ENCODE measurements around the gene CCDC47.

Gene CCDC47

GRCh38 chr17:63786117-63786516, 12.7 kb upstream of the CCDC47 start:
- in situ Hi-C loops (cut with HindIII; ENCODE audit: low sequenced_read_pairs), result no loop called here

DNA sequence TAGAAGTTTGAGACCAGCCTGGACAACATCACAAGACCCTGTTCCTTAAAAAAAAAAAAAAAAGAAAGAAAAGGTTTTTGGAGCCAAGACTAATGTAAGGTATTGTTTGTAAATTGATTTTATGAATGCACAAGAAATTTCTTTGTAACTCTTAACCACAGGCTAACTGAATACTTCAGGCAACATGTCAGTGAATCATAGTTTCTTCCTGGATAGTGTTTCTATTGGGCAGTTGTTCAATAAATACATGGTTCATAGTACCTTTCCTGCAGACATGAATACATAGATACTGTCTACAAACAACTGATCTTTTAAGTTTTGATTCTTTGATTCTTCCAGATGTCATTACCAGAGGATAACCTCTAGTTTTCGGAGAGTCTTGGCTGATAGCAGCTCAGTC, 12.2 kb upstream of the CCDC47 start:
- in situ Hi-C loops (cut with HindIII; ENCODE audit: low sequenced_read_pairs), result no loop called here

DNA sequence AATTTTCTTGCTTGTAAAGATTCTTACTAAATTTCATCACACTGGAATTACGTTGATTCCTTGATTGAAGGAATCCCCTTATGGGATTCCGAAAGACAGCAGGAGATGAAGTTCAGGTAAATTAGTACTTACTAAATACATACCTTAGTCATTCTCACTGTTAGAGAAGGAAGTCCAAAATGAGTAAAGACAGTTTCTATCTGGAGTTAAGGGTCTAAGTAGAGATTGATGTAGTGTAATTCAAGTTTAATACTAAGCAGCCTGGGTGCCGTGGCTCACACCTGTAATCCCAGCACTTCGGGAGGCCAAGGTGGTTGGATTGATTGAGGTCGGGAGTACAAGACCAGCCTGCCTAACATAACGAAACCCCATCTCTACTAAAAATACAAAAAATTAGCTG, 10.1 kb upstream of the CCDC47 start:
- in situ Hi-C loops (cut with HindIII; ENCODE audit: low sequenced_read_pairs), result loop anchor here (5.0 kb wide), 2 partner anchors 34 to 36 kb away; no protein-coding TSS in a partner anchor

DNA sequence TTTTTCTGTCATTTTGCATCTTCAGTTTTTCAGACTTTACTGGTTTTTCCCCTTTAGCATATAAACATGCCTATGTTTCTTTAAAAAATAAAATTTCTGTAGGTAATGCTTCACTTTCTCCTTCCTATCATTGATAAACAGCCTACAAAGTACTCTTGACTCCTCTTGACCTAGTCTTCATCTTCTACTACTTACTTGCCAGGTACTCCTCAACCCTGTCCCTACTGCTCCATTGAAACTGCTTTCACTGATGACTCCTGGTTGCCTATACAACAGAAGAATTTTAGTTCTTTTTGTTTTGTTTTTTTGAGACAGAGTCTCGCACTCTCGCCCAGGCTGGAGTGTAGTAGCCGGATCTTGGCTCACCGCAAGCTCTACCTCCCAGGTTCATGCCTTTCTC, 7.5 kb upstream of the CCDC47 start:
- in situ Hi-C loops (cut with HindIII; ENCODE audit: low sequenced_read_pairs), result loop anchor here (5.0 kb wide), 2 partner anchors 34 to 36 kb away; no protein-coding TSS in a partner anchor

- in situ Hi-C loops (cut with HindIII; ENCODE audit: low sequenced_read_pairs), result loop anchor here (5.0 kb wide), 2 partner anchors 33 to 37 kb away; no protein-coding TSS in a partner anchor
Measured at GRCh38 chr17:63780507-63780906, 7.1 kb upstream of the CCDC47 start.

DNA sequence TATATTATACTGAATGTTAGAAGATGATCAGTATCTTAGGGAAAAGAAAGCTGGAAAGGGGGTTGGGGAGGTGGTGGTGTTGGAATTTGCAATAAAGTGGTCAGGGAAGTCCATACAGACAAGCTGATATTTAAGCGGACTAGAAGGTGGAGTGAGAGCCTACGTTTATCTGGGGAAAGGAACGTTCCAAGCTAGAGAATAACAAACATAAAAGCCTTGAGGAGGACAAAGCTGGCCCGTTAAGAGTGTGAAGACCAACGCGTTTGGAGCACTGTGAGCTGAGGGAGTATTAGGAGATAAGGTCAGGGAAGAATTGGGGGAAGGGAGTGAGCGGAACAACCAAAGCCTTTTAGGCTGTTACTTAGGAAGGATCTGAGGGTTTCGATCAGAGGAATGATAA, 2.0 kb upstream of the CCDC47 start:
- in situ Hi-C loops (cut with HindIII; ENCODE audit: low sequenced_read_pairs), result no loop called here

GRCh38 chr17:63774969-63775265, 1.5 kb upstream of the CCDC47 start:
- in situ Hi-C loops (cut with HindIII; ENCODE audit: low sequenced_read_pairs), result no loop called here

DNA sequence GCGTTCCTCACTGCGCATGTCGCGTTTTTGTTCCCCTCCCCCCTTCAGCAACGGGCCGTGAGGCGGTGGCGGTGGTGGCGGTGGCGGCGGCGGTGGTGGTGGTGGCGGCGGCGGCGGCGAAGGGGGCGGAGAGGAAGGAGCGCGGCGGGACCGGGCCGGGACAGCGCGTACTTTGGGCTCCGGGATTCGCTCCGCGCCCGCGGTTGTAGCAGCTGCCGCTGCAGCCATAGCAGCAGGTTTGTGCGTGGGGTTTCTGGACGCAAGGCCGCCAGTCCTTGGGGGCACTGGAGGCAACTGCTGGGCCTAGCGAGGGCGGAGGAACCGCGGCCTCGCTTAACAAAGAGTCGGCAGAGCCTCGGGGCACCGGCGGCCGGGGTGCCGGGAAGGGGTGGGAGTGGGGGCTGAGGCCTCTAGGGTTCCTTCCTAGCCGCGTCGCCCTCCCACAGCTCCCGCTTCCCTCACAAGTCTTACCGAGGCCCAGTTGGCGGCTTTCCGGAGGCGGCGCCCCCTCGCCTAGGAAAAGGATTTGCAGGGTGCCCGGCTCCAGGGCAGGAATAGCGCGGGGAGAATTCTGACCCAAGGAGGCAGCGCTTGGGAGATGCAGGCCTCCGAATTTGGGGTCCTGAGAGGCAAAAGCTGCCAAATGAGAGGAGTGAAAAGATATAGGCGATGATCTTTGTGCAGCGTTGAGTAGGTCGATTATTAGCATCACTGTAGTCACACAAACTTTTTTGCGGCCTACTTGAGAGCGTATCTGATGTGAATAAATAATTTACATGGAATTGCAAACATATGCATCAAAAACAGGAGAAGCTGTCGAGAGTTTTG, 958 bp upstream of the CCDC47 start, which contains the start of gene DDX42:
TSS of gene DDX42 (plus strand) at position 30 of the 828 bp plus-strand sequence. CDS start 12,880 bp downstream, outside the sequence.
- in situ Hi-C loops (cut with HindIII; ENCODE audit: low sequenced_read_pairs), result no loop called here

- in situ Hi-C loops (cut with HindIII; ENCODE audit: low sequenced_read_pairs), result no loop called here
Measured at GRCh38 chr17:63772801-63773271, 561 bp downstream of the CCDC47 start.

DNA sequence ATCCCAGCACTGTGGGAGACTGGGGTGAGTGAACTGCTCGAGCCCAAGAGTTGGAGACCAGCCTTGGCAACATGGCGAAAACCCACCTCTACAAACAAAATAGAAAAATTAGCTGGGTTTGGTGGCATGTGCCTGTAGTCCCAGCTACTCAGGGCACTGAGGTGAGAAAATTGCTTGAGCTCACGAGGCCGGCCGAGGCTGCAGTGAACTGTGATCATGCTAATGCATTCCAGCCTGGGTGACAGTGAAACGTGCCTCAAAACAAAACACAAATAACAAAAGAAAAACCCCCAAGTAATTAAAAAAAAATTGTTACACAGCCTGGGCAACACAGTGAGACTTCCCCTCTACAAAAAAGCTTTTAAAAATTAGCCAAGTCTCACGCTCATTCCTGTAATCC, 5.0 kb downstream of the CCDC47 start:
- in situ Hi-C loops (cut with HindIII; ENCODE audit: low sequenced_read_pairs), result loop anchor here (5.0 kb wide), 2 partner anchors 34 to 91 kb away; no protein-coding TSS in a partner anchor

DNA sequence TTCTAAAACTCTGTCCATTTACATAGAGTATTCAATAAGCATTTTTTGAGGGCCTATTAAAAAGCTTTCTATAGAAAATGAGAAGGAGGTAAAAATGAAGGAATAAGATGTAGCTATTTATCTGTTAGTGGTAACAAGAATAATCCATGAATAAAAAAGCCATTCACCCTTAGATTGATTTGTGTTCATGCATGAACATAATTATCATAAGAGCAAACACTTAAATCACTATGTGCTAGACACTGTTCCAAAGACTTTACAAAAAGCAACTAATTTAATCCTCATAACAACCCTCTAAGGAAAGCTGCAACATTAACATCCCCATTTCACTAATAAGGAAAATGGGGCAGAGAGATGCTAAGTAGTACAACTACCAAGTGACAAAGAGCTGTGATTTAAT, 6.6 kb downstream of the CCDC47 start:
- in situ Hi-C loops (cut with HindIII; ENCODE audit: low sequenced_read_pairs), result loop anchor here (5.0 kb wide), 2 partner anchors 36 to 89 kb away; no protein-coding TSS in a partner anchor

DNA sequence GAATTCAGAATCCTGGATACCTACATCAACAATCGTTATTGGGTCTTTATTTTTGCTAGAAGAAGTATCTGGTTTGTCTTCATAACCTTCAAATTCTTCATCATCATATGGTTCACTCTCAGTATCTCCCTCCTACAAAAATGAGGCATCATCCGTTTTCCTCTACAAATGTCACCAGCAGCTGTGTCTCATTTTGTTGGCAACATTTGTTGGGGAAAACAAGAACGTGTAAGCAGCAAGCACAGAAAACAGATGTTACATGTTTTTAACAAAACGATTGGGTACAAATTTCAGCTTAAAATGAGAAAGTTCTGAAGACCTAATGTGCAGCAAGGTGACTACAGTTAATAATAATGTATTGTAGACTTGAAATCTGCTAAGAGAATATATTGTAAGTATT, 8.7 kb downstream of the CCDC47 start:
- in situ Hi-C loops (cut with HindIII; ENCODE audit: low sequenced_read_pairs), result loop anchor here (5.0 kb wide), 2 partner anchors 38 to 87 kb away; no protein-coding TSS in a partner anchor

DNA sequence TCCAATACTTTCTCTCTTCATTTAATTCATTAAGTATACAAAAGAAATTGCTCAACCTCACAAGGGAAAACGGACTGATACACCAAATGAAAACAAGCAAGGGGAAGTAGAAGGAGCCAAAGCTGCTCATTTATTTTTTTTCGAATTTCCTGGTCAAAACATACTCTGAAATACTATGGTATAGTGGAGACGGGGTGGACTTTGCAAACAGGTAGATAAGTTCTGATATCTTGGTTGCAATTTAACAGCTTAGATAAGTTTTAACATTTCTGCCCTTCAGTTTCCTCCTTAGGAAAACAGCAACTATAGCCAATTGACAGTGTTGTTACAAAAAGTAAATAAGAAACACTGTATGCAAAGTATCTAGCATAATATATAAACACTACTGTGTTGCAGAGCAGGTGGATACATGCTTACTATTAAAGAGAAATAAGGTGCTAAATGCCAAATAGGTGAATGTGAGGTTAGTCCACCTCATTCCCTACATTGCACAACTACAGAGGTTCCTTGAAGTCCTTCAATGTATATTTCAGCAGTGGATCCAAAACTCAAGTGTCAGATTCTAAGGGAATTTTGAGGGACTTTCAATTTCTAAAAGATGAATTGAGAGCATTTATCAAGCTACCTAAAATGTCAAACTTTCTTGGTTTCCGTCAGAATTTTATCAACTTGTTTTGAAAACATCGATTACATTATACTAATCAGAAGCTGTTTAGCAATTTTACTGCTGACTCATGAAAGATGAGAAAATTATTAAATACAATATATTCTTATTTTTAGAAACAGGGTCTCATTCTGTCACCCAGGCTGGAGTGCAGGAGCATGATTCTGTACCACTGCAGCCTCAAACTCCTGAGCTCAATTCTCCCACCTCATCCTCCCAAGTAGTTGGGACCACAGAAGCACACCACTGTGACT, 11.0 kb downstream of the CCDC47 start:
- in situ Hi-C loops (cut with HindIII; ENCODE audit: low sequenced_read_pairs), result no loop called here

DNA sequence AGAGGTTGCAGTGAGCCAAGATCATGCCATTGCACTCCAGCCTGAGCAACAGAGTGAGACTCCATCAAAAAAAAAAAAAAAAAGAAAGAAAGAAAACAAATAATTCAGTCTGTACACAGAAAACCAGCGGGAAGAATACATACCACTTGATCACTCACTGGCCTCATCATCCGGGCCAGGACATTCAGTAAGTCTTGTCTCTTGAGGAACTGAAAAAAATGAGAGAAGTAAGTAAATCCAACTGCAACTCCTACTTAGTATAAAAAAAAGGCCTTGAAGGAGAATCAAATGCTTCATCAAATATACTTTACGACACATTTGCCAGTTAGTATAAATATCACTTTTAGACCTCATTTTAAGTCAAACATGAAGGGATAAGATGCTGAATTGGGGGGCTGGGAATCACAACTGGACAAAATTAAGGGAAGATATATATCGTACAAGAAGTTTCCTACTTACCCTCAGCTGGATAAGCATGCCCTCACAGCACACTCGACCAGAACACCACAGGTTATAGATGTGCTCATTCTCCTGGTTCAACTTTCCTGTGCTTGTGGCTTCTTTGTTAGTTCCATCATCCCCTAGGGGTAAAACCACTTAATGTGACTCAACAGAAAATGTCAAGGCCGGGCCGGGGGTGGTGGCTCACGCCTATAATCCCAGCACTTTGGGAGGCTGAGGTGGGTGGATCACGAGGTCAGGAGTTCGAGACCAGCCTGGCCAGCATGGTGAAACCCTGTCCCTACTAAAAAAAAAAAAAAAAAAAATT, 12.4 kb downstream of the CCDC47 start:
- in situ Hi-C loops (cut with HindIII; ENCODE audit: low sequenced_read_pairs), result no loop called here

GRCh38 chr17:63758428-63758827, 15.0 kb downstream of the CCDC47 start:
- in situ Hi-C loops (cut with HindIII; ENCODE audit: low sequenced_read_pairs), result no loop called here

GRCh38 chr17:63754046-63754445, 19.4 kb downstream of the CCDC47 start:
- in situ Hi-C loops (cut with HindIII; ENCODE audit: low sequenced_read_pairs), result no loop called here

- in situ Hi-C loops (cut with HindIII; ENCODE audit: low sequenced_read_pairs), result no loop called here
Measured at GRCh38 chr17:63753215-63753614, 20.2 kb downstream of the CCDC47 start.

GRCh38 chr17:63752707-63753106, 20.7 kb downstream of the CCDC47 start:
- in situ Hi-C loops (cut with HindIII; ENCODE audit: low sequenced_read_pairs), result no loop called here

- in situ Hi-C loops (cut with HindIII; ENCODE audit: low sequenced_read_pairs), result no loop called here
Measured at GRCh38 chr17:63751806-63752205, 21.6 kb downstream of the CCDC47 start.

GRCh38 chr17:63741408-63742173, 31.8 kb downstream of the CCDC47 start, which contains the start of gene STRADA:
TSS of gene STRADA (minus strand) at chr17:63741799. CDS start at chr17:63728369, 13,430 bp downstream.
- in situ Hi-C loops (cut with HindIII; ENCODE audit: low sequenced_read_pairs), result no loop called here

All from endothelial cell of hepatic sinusoid (primary cell).